SU-DHL-6 (cell line): ENCODE data around the gene TNS3.

Experiments
- H2AFZ ChIP-seq: fragments of 200-600 bp; sonication (generic); 2 replicates; pipeline ENCODE4 v1.6.1; 2014; ENCODE audit warnings: low read depth, mild to moderate bottlenecking, moderate library complexity, mixed read lengths, antibody characterized with exemption, low read length; ENCODE audit not compliant: severe bottlenecking
- H3F3A ChIP-seq: fragments of 200-600 bp; shearing (Covaris generic); 2 replicates; pipeline ENCODE4 v1.6.0; 2016; ENCODE audit warnings: antibody characterized with exemption, mild to moderate bottlenecking; ENCODE audit not compliant: insufficient read depth
- H3K27ac ChIP-seq: fragments of 200-600 bp; sonication (generic); 2 replicates; pipeline ENCODE4 v1.5.1; 2016; ENCODE audit warnings: low read depth, mild to moderate bottlenecking, low read length, moderate library complexity, mixed read lengths
- H3K27me3 ChIP-seq: fragments of 200-600 bp; sonication (generic), shearing (Covaris generic); 2 replicates; pipeline ENCODE4 v1.6.0; 2014; ENCODE audit warnings: mild to moderate bottlenecking, low read length
- H3K36me3 ChIP-seq: fragments of 200-600 bp; sonication (generic); 2 replicates; pipeline ENCODE4 v1.6.1; 2014; ENCODE audit warnings: mild to moderate bottlenecking, low read length, mixed read lengths
- H3K4me2 ChIP-seq: fragments of 300-600, 200-600 bp; shearing (Covaris generic), sonication (generic); 2 replicates; pipeline ENCODE4 v1.6.0; 2014; ENCODE audit warnings: low read length, low read depth, mild to moderate bottlenecking; ENCODE audit not compliant: poor library complexity, severe bottlenecking
- H3K4me3 ChIP-seq: fragments of 200-600 bp; sonication (generic); 2 replicates; pipeline ENCODE4 v1.5.1; 2014; ENCODE audit warnings: antibody characterized with exemption, low read length, mild to moderate bottlenecking, mixed read lengths; ENCODE audit not compliant: insufficient read depth, poor library complexity, severe bottlenecking
- H3K79me2 ChIP-seq: fragments of 200-600 bp; sonication (generic); 2 replicates; pipeline ENCODE4 v1.6.1; 2014; ENCODE audit warnings: mild to moderate bottlenecking, low read length, moderate library complexity; ENCODE audit not compliant: insufficient read depth
- H3K9ac ChIP-seq: fragments of 200-600 bp; sonication (generic); 2 replicates; pipeline ENCODE4 v1.7.0; 2014; ENCODE audit warnings: mild to moderate bottlenecking, low read length
- H3K9me2 ChIP-seq: fragments of 200-600 bp; sonication (generic); replicated peaks from 2 replicates; pipeline ENCODE4 v1.6.1; 2014; ENCODE audit warnings: low read length; ENCODE audit not compliant: insufficient read depth
- H3K9me3 ChIP-seq: fragments of 200-600 bp; sonication (generic); 2 replicates; pipeline ENCODE4 v1.6.1; 2014; ENCODE audit warnings: low read length, mixed read lengths; ENCODE audit not compliant: insufficient read depth
- H4K20me1 ChIP-seq: fragments of 200-600 bp; sonication (generic); 2 replicates; pipeline ENCODE4 v1.6.1; 2014; ENCODE audit warnings: low read depth, mild to moderate bottlenecking, antibody characterized with exemption, low read length, moderate library complexity, mixed read lengths
- CTCF ChIP-seq: fragments of 200-600 bp; sonication (generic); IDR thresholded peaks from one replicate; pipeline ENCODE4 v1.5.1; 2017; ENCODE audit warnings: antibody characterized with exemption, mild to moderate bottlenecking, low read length, moderate library complexity; ENCODE audit not compliant: insufficient read depth, poor library complexity, severe bottlenecking
- EZH2phosphoT487 ChIP-seq: fragments of 200-600 bp; sonication (generic), shearing (Covaris generic); conservative IDR thresholded peaks from 2 replicates; pipeline ENCODE4 v1.6.1; 2018; ENCODE audit warnings: mild to moderate bottlenecking, antibody characterized with exemption, low read length, moderate library complexity, mixed read lengths

Gene TNS3

DNA sequence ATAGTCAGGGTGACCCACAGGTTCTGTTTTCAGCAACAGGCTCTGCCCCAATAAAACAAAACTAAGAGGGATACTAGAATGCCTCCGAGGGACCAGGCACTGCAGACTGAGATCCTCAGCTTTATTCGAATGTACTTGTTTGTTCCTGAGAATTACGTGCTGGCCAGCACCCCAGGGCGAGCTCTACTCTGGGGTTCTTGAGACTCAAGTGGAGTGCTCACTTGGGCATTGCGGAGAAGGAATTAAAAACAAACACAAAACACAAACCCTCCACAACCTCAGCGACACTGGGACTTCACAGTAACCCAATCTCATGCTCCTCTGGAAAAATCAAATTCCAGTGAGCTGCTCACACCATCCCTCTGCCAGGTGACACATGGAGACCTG is 250.7 kb downstream of the TNS3 start:
- Histone ChIP-seq H3F3A (no peaks in the 10 kb centered on the region), H3K79me2 (no peaks in the 10 kb centered on the region), H3K4me3 (no peak overlapping the region), H3K9ac (no peak overlapping the region), H3K9me3 (no peaks in the 10 kb centered on the region), H3K27ac (no peak overlapping the region), H3K27me3 (no peaks in the 10 kb centered on the region), H3K9me2 (no peaks in the 10 kb centered on the region), H3K4me2 (no peak overlapping the region), H4K20me1 (no peaks in the 10 kb centered on the region), H2AFZ (no peak overlapping the region), H3K36me3 (no peaks in the 10 kb centered on the region)
- TF ChIP-seq CTCF (no peak), EZH2phosphoT487 (no peak)

GRCh38 chr7:47330561-47331178 is 251.2 kb downstream of the TNS3 start:
- TF ChIP-seq CTCF (no peak), EZH2phosphoT487 (no peak)
- Histone ChIP-seq H3K27me3 (no peaks in the 10 kb centered on the region), H3K79me2 (no peaks in the 10 kb centered on the region), H3K9me3 (no peaks in the 10 kb centered on the region), H3F3A (no peaks in the 10 kb centered on the region), H3K36me3 (no peaks in the 10 kb centered on the region), H3K9ac (no peak overlapping the region), H3K4me2 (no peak overlapping the region), H3K4me3 (no peak overlapping the region), H3K27ac (no peak overlapping the region), H4K20me1 (no peaks in the 10 kb centered on the region), H3K9me2 (no peaks in the 10 kb centered on the region), H2AFZ (no peak overlapping the region)

DNA sequence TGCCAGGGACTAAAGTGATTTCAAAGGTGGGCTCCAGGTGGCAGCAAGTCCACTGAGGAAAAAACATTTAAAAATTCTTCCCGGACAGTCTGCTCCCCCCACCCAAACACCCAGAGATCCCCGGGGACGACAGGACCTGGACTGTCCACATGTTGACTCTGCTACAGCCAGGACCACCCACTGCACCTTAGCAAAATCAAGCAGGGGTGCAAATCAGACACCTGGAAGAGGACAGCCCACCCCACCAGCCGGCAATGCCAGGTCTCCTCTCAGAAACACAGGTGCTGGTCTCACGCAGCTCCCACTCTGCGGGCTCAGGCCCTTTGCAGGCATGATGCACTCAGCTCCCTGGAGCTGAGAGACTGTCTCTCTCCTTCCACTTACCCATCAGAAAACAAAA is 251.9 kb downstream of the TNS3 start:
- TF ChIP-seq EZH2phosphoT487 = no peak
- no peak for TF ChIP-seq CTCF
- no peak overlapping the region for H3K4me2 ChIP-seq
- no peaks in the 10 kb centered on the region for H3F3A ChIP-seq
- no peaks in the 10 kb centered on the region for H3K9me3 ChIP-seq
- no peaks in the 10 kb centered on the region for H3K36me3 ChIP-seq
- no peaks in the 10 kb centered on the region for H3K27me3 ChIP-seq
- H4K20me1 ChIP-seq = no peaks in the 10 kb centered on the region
- H3K79me2 ChIP-seq = no peaks in the 10 kb centered on the region
- no peak overlapping the region for H3K9ac ChIP-seq
- no peak overlapping the region for H2AFZ ChIP-seq
- H3K4me3 ChIP-seq = no peak overlapping the region
- no peaks in the 10 kb centered on the region for H3K9me2 ChIP-seq
- no peak overlapping the region for H3K27ac ChIP-seq
